ENCODE data around the gene ATP6AP1.

Gene ATP6AP1

DNA sequence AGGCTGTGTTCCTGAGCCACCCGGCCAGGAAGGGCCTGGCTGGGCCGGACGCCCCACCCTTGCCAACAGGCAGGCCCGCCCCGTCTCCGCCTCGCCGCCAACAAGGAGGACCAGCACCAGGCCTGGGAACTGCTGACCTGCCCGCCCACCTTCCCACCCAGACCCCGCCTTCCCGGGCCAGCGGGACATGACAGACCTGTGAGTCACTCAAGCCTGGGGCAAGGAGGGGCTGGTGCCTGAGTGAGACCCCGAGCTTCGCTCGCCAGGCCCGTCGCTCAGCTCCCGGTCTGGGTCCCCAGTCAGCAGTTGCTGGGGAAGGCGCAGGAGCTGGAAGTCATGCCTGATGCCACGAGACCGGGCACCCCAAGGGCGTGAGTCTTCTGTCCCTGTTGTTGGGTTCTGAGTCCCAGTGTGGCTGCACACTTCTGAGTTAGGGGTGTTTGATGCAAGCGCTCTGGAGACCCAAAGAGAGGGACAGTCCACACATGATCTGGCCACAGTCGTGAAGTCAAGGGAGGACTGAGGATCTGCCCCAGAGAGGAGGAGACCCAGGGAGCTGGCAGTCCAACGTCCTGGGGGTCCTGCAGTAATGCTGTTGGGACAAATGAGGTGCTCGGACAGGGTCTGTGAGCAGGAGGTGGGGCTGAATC is 19.1 kb upstream of the ATP6AP1 start, which contains the start of gene DNASE1L1:
Gene DNASE1L1 (minus strand): TSS at position 33 of the 650 bp plus-strand sequence. CDS start 3,686 bp downstream, outside the sequence.
- Histone ChIP-seq H3K79me2 (ENCODE audit: control insufficient read depth, insufficient read depth, low read length) (no peaks in the 10 kb centered on the region), H3K36me3 (ENCODE audit: control insufficient read depth, insufficient read depth, low read length) (no peaks in the 10 kb centered on the region), H3K4me2 (ENCODE audit: low read length) (peak within 1 kb of the TSS; percentile 44), H3K27me3 (ENCODE audit: insufficient read depth, low read length, poor library complexity) (no peaks in the 10 kb centered on the region), H3K79me1 (ENCODE audit: low read length) (no peaks in the 10 kb centered on the region), H3K9ac (ENCODE audit: low read length) (peak within 1 kb of the TSS; percentile 78), H2BK15ac (replicated peaks; ENCODE audit: low read depth) (no peak within 1 kb of the TSS), H4K8ac (ENCODE audit: low read depth, low read length) (no peak within 1 kb of the TSS), H3K23ac (ENCODE audit: low read length) (no peak within 1 kb of the TSS), H3K27ac (ENCODE audit: low read depth, low read length) (peak within 1 kb of the TSS; percentile 78), H3K4me1 (ENCODE audit: control insufficient read depth, low read depth, low read length) (no peaks in the 10 kb centered on the region), H3K18ac (ENCODE audit: low read length) (no peak within 1 kb of the TSS), H2BK5ac (ENCODE audit: low read length) (no peak within 1 kb of the TSS), H2BK120ac (ENCODE audit: low read depth, low read length) (no peak within 1 kb of the TSS), H3K4me3 (ENCODE audit: low read length) (no peak within 1 kb of the TSS), H2AK5ac (ENCODE audit: low read length) (no peak within 1 kb of the TSS), H4K5ac (ENCODE audit: low read length) (no peak within 1 kb of the TSS), H3K56ac (ENCODE audit: low read length) (peak within 1 kb of the TSS; percentile 83), H3K4ac (ENCODE audit: low read depth, low read length) (no peak within 1 kb of the TSS)
- no CpG with 5 or more reads among the region's 26 CpGs for WGBS (ENCODE audit: extremely low coverage, insufficient coverage, low lambda C conversion rate)
- DNase-seq = peak; percentile 96

- Histone ChIP-seq H2BK5ac (ENCODE audit: low read length) (no peak overlapping the region), H3K18ac (ENCODE audit: low read length) (no peak overlapping the region), H3K27me3 (ENCODE audit: insufficient read depth, low read length, poor library complexity) (no peaks in the 10 kb centered on the region), H4K5ac (ENCODE audit: low read length) (no peak overlapping the region), H3K79me2 (ENCODE audit: control insufficient read depth, insufficient read depth, low read length) (no peaks in the 10 kb centered on the region), H3K4me1 (ENCODE audit: control insufficient read depth, low read depth, low read length) (no peaks in the 10 kb centered on the region), H3K23ac (ENCODE audit: low read length) (no peak overlapping the region), H3K79me1 (ENCODE audit: low read length) (no peaks in the 10 kb centered on the region), H3K4me2 (ENCODE audit: low read length) (peak overlapping the region; percentile 20), H3K4ac (ENCODE audit: low read depth, low read length) (peak overlapping the region; percentile 75), H3K36me3 (ENCODE audit: control insufficient read depth, insufficient read depth, low read length) (no peaks in the 10 kb centered on the region), H3K9ac (ENCODE audit: low read length) (peak overlapping the region; percentile 82), H3K4me3 (ENCODE audit: low read length) (peak overlapping the region; percentile 65), H2BK15ac (replicated peaks; ENCODE audit: low read depth) (no peak overlapping the region), H2BK120ac (ENCODE audit: low read depth, low read length) (no peak overlapping the region), H2AK5ac (ENCODE audit: low read length) (no peak overlapping the region), H4K8ac (ENCODE audit: low read depth, low read length) (no peak overlapping the region), H3K27ac (ENCODE audit: low read depth, low read length) (peak overlapping the region; percentile 68), H3K56ac (ENCODE audit: low read length) (peak overlapping the region; percentile 93)
- no CpG with 5 or more reads among the region's 29 CpGs for WGBS (ENCODE audit: extremely low coverage, insufficient coverage, low lambda C conversion rate)
- peak; percentile 67 for DNase-seq
Measured at GRCh38 chrX:154411981-154412340, 16.5 kb upstream of the ATP6AP1 start.

DNA sequence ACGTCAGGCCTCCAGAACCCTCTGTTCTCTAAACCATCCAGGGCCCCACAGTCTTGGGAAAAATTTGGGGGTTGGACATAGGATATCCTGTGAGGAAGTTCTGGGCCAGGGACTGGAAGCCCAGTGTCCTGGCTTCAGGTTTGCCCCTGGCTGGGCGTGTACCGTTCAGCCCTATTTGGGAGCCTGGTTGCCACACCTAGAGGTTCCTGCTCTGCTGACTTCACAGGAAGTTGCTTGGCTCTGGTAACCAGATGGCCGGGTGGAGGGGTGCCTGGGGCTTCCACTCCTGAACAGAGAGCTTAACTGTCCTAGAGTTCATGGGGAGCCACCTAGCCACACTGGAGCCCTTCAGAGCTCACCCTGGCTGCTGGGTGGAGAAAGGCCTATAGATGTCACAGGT is 16.0 kb upstream of the ATP6AP1 start:
- no peak for DNase-seq

DNA sequence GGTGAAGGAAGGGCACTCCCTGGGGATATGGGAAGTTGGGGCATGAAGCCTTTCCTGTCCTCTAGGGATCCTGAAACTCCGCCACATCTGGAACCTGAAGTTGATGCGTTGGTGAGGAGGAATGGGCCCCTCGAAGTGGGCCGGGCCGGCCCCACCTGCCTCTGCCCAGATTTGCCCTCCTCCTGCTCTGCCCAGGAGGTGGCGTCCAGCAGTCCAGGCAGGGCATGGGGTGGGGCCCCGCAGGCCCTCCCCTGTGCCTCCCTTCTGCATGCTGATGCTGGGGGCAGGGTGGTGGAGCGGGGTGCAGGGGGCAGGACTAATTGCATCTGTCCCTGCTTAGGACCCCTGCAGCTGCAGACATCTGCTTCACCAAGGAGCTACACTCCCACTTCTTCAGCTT is 15.3 kb upstream of the ATP6AP1 start:
- H2BK120ac ChIP-seq (ENCODE audit: low read depth, low read length) = no peak overlapping the region
- H2BK5ac ChIP-seq (ENCODE audit: low read length) = no peak overlapping the region
- H3K79me1 ChIP-seq (ENCODE audit: low read length) = no peaks in the 10 kb centered on the region
- WGBS (ENCODE audit: extremely low coverage, insufficient coverage, low lambda C conversion rate) = no CpG with 5 or more reads among the region's 8 CpGs
- H3K4me1 ChIP-seq (ENCODE audit: control insufficient read depth, low read depth, low read length) = no peaks in the 10 kb centered on the region
- no peak overlapping the region for H2BK15ac ChIP-seq (replicated peaks; ENCODE audit: low read depth)
- no peak overlapping the region for H3K9ac ChIP-seq (ENCODE audit: low read length)
- no peak overlapping the region for H2AK5ac ChIP-seq (ENCODE audit: low read length)
- H3K23ac ChIP-seq (ENCODE audit: low read length) = no peak overlapping the region
- no peaks in the 10 kb centered on the region for H3K27me3 ChIP-seq (ENCODE audit: insufficient read depth, low read length, poor library complexity)
- no peak overlapping the region for H4K8ac ChIP-seq (ENCODE audit: low read depth, low read length)
- no peak overlapping the region for H3K4me2 ChIP-seq (ENCODE audit: low read length)
- H3K18ac ChIP-seq (ENCODE audit: low read length) = no peak overlapping the region
- H3K4ac ChIP-seq (ENCODE audit: low read depth, low read length) = no peak overlapping the region
- DNase-seq = no peak
- no peak overlapping the region for H4K5ac ChIP-seq (ENCODE audit: low read length)
- H3K56ac ChIP-seq (ENCODE audit: low read length) = no peak overlapping the region
- no peak overlapping the region for H3K4me3 ChIP-seq (ENCODE audit: low read length)
- no peaks in the 10 kb centered on the region for H3K36me3 ChIP-seq (ENCODE audit: control insufficient read depth, insufficient read depth, low read length)
- H3K79me2 ChIP-seq (ENCODE audit: control insufficient read depth, insufficient read depth, low read length) = no peaks in the 10 kb centered on the region
- H3K27ac ChIP-seq (ENCODE audit: low read depth, low read length) = no peak overlapping the region

More for the DNA sequence above, 16.0 kb upstream of the ATP6AP1 start:
- Histone ChIP-seq H4K8ac (ENCODE audit: low read depth, low read length) (no peak overlapping the region), H2BK15ac (replicated peaks; ENCODE audit: low read depth) (no peak overlapping the region), H3K79me1 (ENCODE audit: low read length) (no peaks in the 10 kb centered on the region), H3K56ac (ENCODE audit: low read length) (no peak overlapping the region), H2AK5ac (ENCODE audit: low read length) (no peak overlapping the region), H4K5ac (ENCODE audit: low read length) (no peak overlapping the region), H3K23ac (ENCODE audit: low read length) (no peak overlapping the region), H3K4ac (ENCODE audit: low read depth, low read length) (no peak overlapping the region), H3K9ac (ENCODE audit: low read length) (peak overlapping the region; percentile 82), H3K4me2 (ENCODE audit: low read length) (no peak overlapping the region), H3K4me3 (ENCODE audit: low read length) (no peak overlapping the region), H2BK5ac (ENCODE audit: low read length) (no peak overlapping the region), H3K36me3 (ENCODE audit: control insufficient read depth, insufficient read depth, low read length) (no peaks in the 10 kb centered on the region), H3K27ac (ENCODE audit: low read depth, low read length) (no peak overlapping the region), H3K18ac (ENCODE audit: low read length) (no peak overlapping the region), H2BK120ac (ENCODE audit: low read depth, low read length) (no peak overlapping the region), H3K4me1 (ENCODE audit: control insufficient read depth, low read depth, low read length) (no peaks in the 10 kb centered on the region), H3K27me3 (ENCODE audit: insufficient read depth, low read length, poor library complexity) (no peaks in the 10 kb centered on the region), H3K79me2 (ENCODE audit: control insufficient read depth, insufficient read depth, low read length) (no peaks in the 10 kb centered on the region)
- no CpG with 5 or more reads among the region's 4 CpGs for WGBS (ENCODE audit: extremely low coverage, insufficient coverage, low lambda C conversion rate)

DNA sequence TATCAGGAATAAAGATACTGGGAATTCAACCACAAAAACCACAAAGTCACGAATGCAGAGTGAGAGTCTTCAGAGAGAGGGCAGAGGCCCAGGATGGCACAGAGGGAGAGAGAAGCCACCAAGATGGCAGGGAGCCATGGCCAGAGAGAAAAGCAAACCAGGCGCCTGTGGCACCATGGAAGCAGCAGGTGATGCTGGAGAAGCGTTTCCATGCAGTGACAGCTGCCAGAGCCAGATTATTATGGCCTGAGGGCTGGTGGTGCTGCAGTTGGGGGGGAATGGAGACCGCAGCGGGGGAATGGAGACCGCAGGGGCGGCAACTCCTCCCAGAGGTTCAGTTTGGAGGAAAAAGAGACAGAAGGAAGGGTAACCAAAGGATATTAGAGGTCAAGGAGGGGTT is 11.3 kb upstream of the ATP6AP1 start:
- Histone ChIP-seq H3K79me1 (ENCODE audit: low read length) (no peaks in the 10 kb centered on the region), H3K18ac (ENCODE audit: low read length) (no peak overlapping the region), H3K56ac (ENCODE audit: low read length) (no peak overlapping the region), H3K9ac (ENCODE audit: low read length) (no peak overlapping the region), H2BK15ac (replicated peaks; ENCODE audit: low read depth) (no peak overlapping the region), H3K23ac (ENCODE audit: low read length) (no peak overlapping the region), H2BK5ac (ENCODE audit: low read length) (no peak overlapping the region), H3K79me2 (ENCODE audit: control insufficient read depth, insufficient read depth, low read length) (no peaks in the 10 kb centered on the region), H3K4me2 (ENCODE audit: low read length) (no peak overlapping the region), H3K27me3 (ENCODE audit: insufficient read depth, low read length, poor library complexity) (no peaks in the 10 kb centered on the region), H3K27ac (ENCODE audit: low read depth, low read length) (no peak overlapping the region), H3K4ac (ENCODE audit: low read depth, low read length) (no peak overlapping the region), H2AK5ac (ENCODE audit: low read length) (no peak overlapping the region), H4K5ac (ENCODE audit: low read length) (no peak overlapping the region), H3K4me3 (ENCODE audit: low read length) (no peak overlapping the region), H4K8ac (ENCODE audit: low read depth, low read length) (no peak overlapping the region), H2BK120ac (ENCODE audit: low read depth, low read length) (no peak overlapping the region), H3K36me3 (ENCODE audit: control insufficient read depth, insufficient read depth, low read length) (no peaks in the 10 kb centered on the region), H3K4me1 (ENCODE audit: control insufficient read depth, low read depth, low read length) (no peaks in the 10 kb centered on the region)
- no peak for DNase-seq
- no CpG with 5 or more reads among the region's 7 CpGs for WGBS (ENCODE audit: extremely low coverage, insufficient coverage, low lambda C conversion rate)

- Histone ChIP-seq H2AK5ac (ENCODE audit: low read length) (no peak overlapping the region), H3K79me1 (ENCODE audit: low read length) (no peaks in the 10 kb centered on the region), H3K27ac (ENCODE audit: low read depth, low read length) (no peak overlapping the region), H2BK5ac (ENCODE audit: low read length) (no peak overlapping the region), H2BK120ac (ENCODE audit: low read depth, low read length) (no peak overlapping the region), H3K27me3 (ENCODE audit: insufficient read depth, low read length, poor library complexity) (no peaks in the 10 kb centered on the region), H3K56ac (ENCODE audit: low read length) (no peak overlapping the region), H3K18ac (ENCODE audit: low read length) (no peak overlapping the region), H2BK15ac (replicated peaks; ENCODE audit: low read depth) (no peak overlapping the region), H3K36me3 (ENCODE audit: control insufficient read depth, insufficient read depth, low read length) (no peaks in the 10 kb centered on the region), H3K4me2 (ENCODE audit: low read length) (no peak overlapping the region), H4K5ac (ENCODE audit: low read length) (no peak overlapping the region), H3K79me2 (ENCODE audit: control insufficient read depth, insufficient read depth, low read length) (no peaks in the 10 kb centered on the region), H4K8ac (ENCODE audit: low read depth, low read length) (no peak overlapping the region), H3K23ac (ENCODE audit: low read length) (no peak overlapping the region), H3K9ac (ENCODE audit: low read length) (no peak overlapping the region), H3K4me1 (ENCODE audit: control insufficient read depth, low read depth, low read length) (no peaks in the 10 kb centered on the region), H3K4me3 (ENCODE audit: low read length) (no peak overlapping the region), H3K4ac (ENCODE audit: low read depth, low read length) (no peak overlapping the region)
- no CpG with 5 or more reads among the region's 8 CpGs for WGBS (ENCODE audit: extremely low coverage, insufficient coverage, low lambda C conversion rate)
- DNase-seq = no peak
Measured at GRCh38 chrX:154419189-154419588, 9.3 kb upstream of the ATP6AP1 start.

All from mesendoderm (in vitro differentiated cells).